ENCODE results near the gene GRXCR2.

- TF ChIP-seq CTCF (IDR thresholded peaks at IDR 0.05; ENCODE audit: low read depth, low read length, poor library complexity, severe bottlenecking), result no peak
- TF ChIP-seq EZH2phosphoT487 (IDR thresholded peaks at IDR 0.05; ENCODE audit: borderline replicate concordance, low read length), result no peak
These were observed 48.4 kb upstream of the GRXCR2 start for GRCh38 chr5:145921211-145921610.
